ENCODE results near the gene ACAT2.
A peak's percentile ranks its signal among the peaks of the same experiment; 100 is the strongest.
"Not testable (repeated sequence)": the region's sequence is repeated elsewhere in the genome, so short reads cannot be mapped to it uniquely, and the experiment has no call there.

The ACAT2 gene

GRCh38 chr6:159761873-159762680 is at the start of gene ACAT2:
TSS of gene ACAT2 (plus strand) at chr6:159762045. CDS start at chr6:159762088, 43 bp downstream.
- peak within 1 kb of the TSS; percentile 98 for H3K27ac ChIP-seq
- CTCF ChIA-PET = interaction anchor here (0.5 to 0.7 kb wide), 3 partner anchors 10 to 69 kb away, joined by 3 to 4 read pairs (median 3); no protein-coding TSS in a partner anchor
- DNase-seq (ENCODE audit: low spot score) = peak; percentile 98
- TF ChIP-seq CTCF (conservative IDR thresholded peaks at IDR 0.05; ENCODE audit: low read depth) = no peak
- POLR2A ChIA-PET (ENCODE audit: low non-redundant PET) = interaction anchor here (0.5 to 1.0 kb wide), 3 partner anchors 13 to 27 kb away, joined by 3 to 5 read pairs (median 4); partner anchors contain the start of gene TCP1

- H3K27ac ChIP-seq; CTCF ChIA-PET; DNase-seq (ENCODE audit: low spot score); POLR2A ChIA-PET (ENCODE audit: low non-redundant PET): not testable (repeated sequence)
Measured at GRCh38 chr6:159712389-159712788, 49.5 kb upstream of the ACAT2 start.

GRCh38 chr6:159713984-159714383 is 47.9 kb upstream of the ACAT2 start:
- ChIA-PET POLR2A (ENCODE audit: low non-redundant PET) (no interaction called here), CTCF (no interaction called here)
- no peak for DNase-seq (ENCODE audit: low spot score)
- H3K27ac ChIP-seq = no peak overlapping the region
- no peak for TF ChIP-seq CTCF (conservative IDR thresholded peaks at IDR 0.05; ENCODE audit: low read depth)

DNA sequence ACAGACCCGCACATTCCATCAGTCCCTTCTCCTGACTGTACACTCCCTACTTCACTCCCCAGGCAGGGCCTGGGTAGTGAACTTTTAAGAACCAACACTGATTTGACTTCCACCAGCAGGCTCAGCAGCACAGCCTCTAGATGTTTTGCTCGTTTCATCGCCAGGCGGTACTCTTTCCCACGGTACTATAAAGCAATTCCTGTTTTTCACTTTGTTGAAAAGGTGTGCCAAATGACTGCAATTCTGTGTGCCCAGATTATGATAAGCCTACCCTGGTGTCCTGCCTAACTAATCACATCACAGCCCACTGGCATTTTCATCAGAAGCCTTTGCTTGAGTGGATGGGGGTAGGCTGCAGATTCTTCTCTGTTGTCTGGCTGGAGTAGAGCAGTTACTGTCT is 47.4 kb upstream of the ACAT2 start:
- ChIA-PET POLR2A (ENCODE audit: low non-redundant PET) (no interaction called here), CTCF (no interaction called here)
- no peak for DNase-seq (ENCODE audit: low spot score)
- no peak overlapping the region for H3K27ac ChIP-seq
- no peak for TF ChIP-seq CTCF (conservative IDR thresholded peaks at IDR 0.05; ENCODE audit: low read depth)

DNA sequence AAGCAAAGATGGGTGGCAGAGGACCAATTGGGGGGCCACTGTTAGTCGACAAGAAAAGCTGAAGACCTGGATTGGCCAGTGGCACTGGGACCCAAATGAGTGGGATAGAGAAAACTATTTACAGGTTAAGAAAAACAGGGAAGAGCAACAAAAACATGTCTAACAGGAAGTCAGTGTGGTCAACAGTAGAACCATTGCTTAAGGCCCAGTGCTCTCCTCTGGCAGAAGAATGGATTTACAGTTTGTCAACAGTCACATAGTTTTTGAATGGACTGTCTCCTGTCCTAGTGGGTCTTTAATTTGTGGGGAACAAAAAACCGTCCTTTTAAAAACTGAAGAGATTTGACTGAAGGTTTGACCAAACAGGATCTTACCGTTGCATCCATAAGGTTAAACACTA is 46.7 kb upstream of the ACAT2 start:
- peak overlapping the region; percentile 84; the same call in 1 of the 2 replicates for H3K27ac ChIP-seq
- TF ChIP-seq CTCF (conservative IDR thresholded peaks at IDR 0.05; ENCODE audit: low read depth) = no peak
- POLR2A ChIA-PET (ENCODE audit: low non-redundant PET) = no interaction called here
- CTCF ChIA-PET = no interaction called here
- DNase-seq (ENCODE audit: low spot score) = no peak

- ChIA-PET POLR2A (ENCODE audit: low non-redundant PET) (no interaction called here), CTCF (no interaction called here)
- no peak for TF ChIP-seq CTCF (conservative IDR thresholded peaks at IDR 0.05; ENCODE audit: low read depth)
- H3K27ac ChIP-seq = peak overlapping the region; percentile 84
- DNase-seq (ENCODE audit: low spot score) = no peak
Measured at GRCh38 chr6:159715605-159716004, 46.2 kb upstream of the ACAT2 start.

Measured in RWPE1 (cell line).